ENCODE data around the gene KLF15. TPM values are rescaled to one million over a fixed set of nuclear protein-coding genes. Genes with fewer than 3 reads are reported as not detected.

Gene KLF15
- total and polyA plus RNA-seq, 9 of the 15 experiments (the other 6 are each of a cell fraction or from before 2014, with no cell fraction given) = 0.08 to 4.8 (median 1.2) TPM

GRCh38 chr3:126364130-126364695 lies 7.0 kb upstream of the KLF15 start:
- Histone ChIP-seq H3K79me2 (ENCODE audit: control insufficient read depth, insufficient read depth, low read length) (no peaks in the 10 kb centered on the region), H3K9me3 (replicated peaks; ENCODE audit: control insufficient read depth, insufficient read depth, low read depth, low read length) (no peaks in the 10 kb centered on the region), H3K9ac (ENCODE audit: insufficient read depth in 1 of 2, low read depth in 2 of 2, low read length in 2 of 2) (no peak overlapping the region), H2AFZ (ENCODE audit: low read depth, low read length) (no peak overlapping the region), H4K20me1 (replicated peaks; ENCODE audit: control insufficient read depth, insufficient read depth, low read length) (no peaks in the 10 kb centered on the region), H3K27ac (ENCODE audit: extremely low read depth, low read depth, low read length) (no peak overlapping the region), H3K27me3 (ENCODE audit: control insufficient read depth in 2 of 2, insufficient read depth in 2 of 2, low read length in 2 of 2) (peaks cover 0 to 30% of the 10 kb centered on the region in 2 experiments; a peak in 4 of 5 replicates), H3K4me3 (no peak overlapping the region), H3K36me3 (ENCODE audit: control insufficient read depth, insufficient read depth, low read length) (no peaks in the 10 kb centered on the region), H3K4me1 (replicated peaks in 1 of 2; ENCODE audit: control insufficient read depth in 2 of 2, insufficient read depth in 2 of 2, low read length in 2 of 2) (no peaks in the 10 kb centered on the region), H3K4me2 (ENCODE audit: insufficient read depth, low read length) (no peak overlapping the region), H3K9me1 (ENCODE audit: control insufficient read depth, insufficient read depth, low read length) (no peaks in the 10 kb centered on the region)
- CTCF ChIA-PET (ENCODE audit: low intra/inter-chr PET ratio) = no interaction called here
- TF ChIP-seq SREBF2 (CRISPR knock-in tag; IDR thresholded peaks at IDR 0.05) = no peak
- no peak for TF ChIP-seq ELF4 (CRISPR knock-in tag; IDR thresholded peaks at IDR 0.05)
- no peak for TF ChIP-seq CHD4 (IDR thresholded peaks at IDR 0.05; ENCODE audit: insufficient read depth, insufficient replicate concordance, low read depth, low read length, poor library complexity, severe bottlenecking)
- TF ChIP-seq WHSC1 (IDR thresholded peaks at IDR 0.05; ENCODE audit: low read length) = no peak
- TF ChIP-seq NR0B1 (IDR thresholded peaks at IDR 0.05; ENCODE audit: partially characterized antibody) = no peak
- no peak for TF ChIP-seq YY1 (IDR thresholded peaks at IDR 0.05; ENCODE audit: borderline replicate concordance in 1 of 3, control insufficient read depth in 1 of 3, extremely low read depth in 1 of 3, insufficient read depth in 3 of 3, insufficient read length in 1 of 3, insufficient replicate concordance in 2 of 3, low read depth in 1 of 3, low read length in 2 of 3)
- TF ChIP-seq ZNF551 (CRISPR knock-in tag; IDR thresholded peaks at IDR 0.05) = no peak
- POLR2A ChIA-PET = no interaction called here
- BruUV-seq (replicated peaks) = no TSS peak
- DNase-seq (ENCODE audit: extremely low read depth in 1 of 4, low spot score in 3 of 4) (no peak), FAIRE-seq (no peak), ATAC-seq (no peak)
- in situ Hi-C loops (cut with MboI) = no loop called here
- intact Hi-C loops (cut with micrococcal nuclease) = no loop called here
- 6% methylated on average over 7 of the region's 9 CpGs for WGBS (ENCODE audit: insufficient coverage, low coverage, missing lambda C conversion rate)
